NCI-H187 (cell line): ENCODE data around the gene RACGAP1.

ENCODE experiments used
- DNase-seq, 2 experiments: peaks; one replicate each; lab custom pipeline; 2025; lab: John Stamatoyannopoulos, UW

The RACGAP1 gene

DNA sequence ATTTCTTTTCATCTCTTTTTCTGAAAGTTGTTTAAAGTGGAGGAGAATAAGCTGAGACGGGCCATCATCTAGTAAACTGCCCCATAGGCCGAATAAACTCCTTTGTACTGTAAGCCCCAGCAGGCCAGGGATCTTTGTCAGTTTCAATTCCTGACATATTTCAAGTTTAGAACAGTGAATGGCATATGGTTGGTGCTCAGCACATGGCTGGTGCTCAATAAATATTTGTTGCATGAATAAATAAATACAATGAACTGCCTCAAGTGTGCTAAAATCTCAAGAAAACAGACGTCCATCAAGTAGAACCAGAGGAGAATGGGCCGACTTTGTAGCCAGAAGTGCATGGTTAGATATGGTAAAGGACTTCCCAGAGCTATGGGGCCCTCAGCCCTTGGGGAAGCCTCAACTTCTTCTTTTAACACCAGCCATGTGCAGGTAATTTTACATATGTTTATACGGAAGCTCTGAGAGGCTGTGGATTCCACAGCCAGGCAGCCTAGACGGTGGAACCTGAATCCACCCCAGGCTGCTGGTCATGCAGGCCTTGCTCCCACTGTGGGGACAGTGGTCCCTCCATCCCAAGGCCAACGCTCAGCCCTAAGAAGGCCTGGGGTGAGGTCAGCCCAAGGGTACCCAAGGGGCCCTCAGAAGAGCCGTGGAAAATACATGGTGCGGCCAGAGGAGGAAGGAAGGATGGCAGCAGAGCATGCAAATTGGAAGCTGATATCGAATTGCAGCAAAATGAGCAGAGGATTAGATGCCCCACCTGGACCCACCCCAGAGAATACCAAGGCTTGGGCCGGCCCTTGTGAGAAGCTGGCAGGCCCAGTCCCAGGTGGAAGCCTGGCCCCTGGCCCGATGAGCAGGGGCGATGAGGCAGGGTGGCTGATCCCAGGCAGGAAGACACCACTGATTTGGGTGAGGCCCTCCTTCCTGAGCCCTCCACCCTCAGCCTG, 83.5 kb downstream of the RACGAP1 start:
- DNase-seq, result no peak

DNA sequence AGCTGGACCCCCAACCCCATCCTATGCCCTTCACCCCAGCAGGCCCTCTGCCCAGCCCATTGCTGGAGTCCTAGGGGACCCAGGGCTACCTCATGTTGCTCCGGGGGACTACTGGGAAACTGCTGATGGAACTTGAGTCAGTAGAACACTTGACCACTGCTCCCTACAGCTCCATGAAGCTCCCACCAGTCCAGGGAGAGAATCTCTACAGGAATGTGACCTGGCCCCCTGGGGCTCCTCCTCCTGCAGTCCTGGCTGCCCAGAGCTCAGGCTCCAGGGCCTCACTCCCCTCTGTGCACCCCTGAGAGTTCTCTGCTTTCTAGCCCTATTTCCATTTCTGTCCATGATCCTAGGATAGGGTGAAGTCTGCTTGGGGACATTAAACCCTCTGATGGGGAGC, 85.6 kb downstream of the RACGAP1 start:
- DNase-seq, result no peak

DNA sequence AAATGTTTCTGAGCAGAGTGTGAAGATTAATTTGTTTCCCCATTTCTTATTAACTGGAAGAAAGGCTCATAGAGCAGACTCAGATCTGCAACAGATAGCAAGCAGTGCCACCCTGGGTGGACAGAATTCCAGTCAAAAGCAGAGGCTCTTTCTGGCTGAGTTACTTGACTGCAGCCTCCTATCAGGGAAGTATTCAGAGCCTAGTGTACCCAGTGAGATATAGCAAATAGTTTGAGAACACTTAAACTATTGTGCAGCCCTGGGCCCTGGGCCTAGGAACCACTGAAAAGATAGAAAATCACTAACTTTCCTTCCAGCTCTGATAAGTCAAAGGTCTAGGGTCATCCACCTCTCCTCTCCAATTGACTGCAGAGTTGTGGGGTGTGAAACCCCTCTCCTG, 86.0 kb downstream of the RACGAP1 start:
- no peak for DNase-seq
